COR-L47 (cell line): ENCODE results near the gene TRAPPC13.
"Not testable (repeated sequence)": the region's sequence is repeated elsewhere in the genome, so short reads cannot be mapped to it uniquely, and the experiment has no call there.

ENCODE experiments used
- DNase-seq: peaks from one replicate; lab custom pipeline; 2025; lab: John Stamatoyannopoulos, UW

Gene TRAPPC13

GRCh38 chr5:65676056-65676455, 51.2 kb downstream of the TRAPPC13 start:
- not testable (repeated sequence) for DNase-seq

GRCh38 chr5:65682148-65682547, 57.3 kb downstream of the TRAPPC13 start:
- DNase-seq: no peak

DNA sequence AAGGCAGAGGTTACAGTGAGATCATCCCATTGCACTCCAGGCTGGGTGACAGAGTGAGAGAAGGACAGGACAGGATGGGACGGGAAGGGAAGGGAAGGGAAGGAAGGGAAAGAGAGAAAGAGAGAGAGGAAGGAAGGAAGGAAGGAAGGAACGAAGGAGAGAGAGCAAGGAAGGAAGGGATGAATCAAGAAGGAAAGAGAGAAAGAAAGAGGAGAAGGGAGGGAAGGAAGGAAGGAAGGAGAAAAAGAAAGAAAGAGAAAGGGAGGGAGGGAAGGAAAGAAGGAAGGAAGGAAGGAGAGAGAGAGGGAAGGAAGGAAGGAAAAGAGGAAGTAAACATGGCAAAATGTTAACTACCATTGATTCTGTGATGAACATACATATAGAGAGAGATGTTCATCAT, 68.3 kb downstream of the TRAPPC13 start:
- DNase-seq: no peak

- DNase-seq: no peak
Observed at GRCh38 chr5:65695162-65695755, 70.4 kb downstream of the TRAPPC13 start.

- no peak for DNase-seq
Observed at GRCh38 chr5:65695896-65696295, 71.1 kb downstream of the TRAPPC13 start.

- DNase-seq: no peak
Observed at GRCh38 chr5:65696892-65697291, 72.1 kb downstream of the TRAPPC13 start.

GRCh38 chr5:65699338-65699737, 74.5 kb downstream of the TRAPPC13 start:
- DNase-seq: no peak

DNA sequence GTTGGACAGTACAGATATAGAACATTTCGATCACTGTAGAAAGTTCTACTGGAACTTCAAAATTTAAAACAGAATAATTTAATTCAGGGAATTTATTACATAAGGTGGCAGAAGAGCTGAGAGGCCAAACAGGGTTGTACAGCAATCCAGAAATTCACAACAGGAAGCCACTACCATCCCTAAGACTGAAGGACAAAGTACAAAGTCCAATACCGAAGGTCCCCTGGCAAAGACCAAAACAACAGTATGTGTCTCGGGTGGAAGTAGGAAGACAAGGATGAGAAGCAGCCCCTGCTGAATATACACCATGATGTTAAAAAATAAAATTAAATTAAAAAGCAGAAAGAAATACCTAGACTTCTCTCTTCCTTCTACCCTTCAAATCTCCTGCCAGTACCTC, 77.2 kb downstream of the TRAPPC13 start:
- no peak for DNase-seq

DNA sequence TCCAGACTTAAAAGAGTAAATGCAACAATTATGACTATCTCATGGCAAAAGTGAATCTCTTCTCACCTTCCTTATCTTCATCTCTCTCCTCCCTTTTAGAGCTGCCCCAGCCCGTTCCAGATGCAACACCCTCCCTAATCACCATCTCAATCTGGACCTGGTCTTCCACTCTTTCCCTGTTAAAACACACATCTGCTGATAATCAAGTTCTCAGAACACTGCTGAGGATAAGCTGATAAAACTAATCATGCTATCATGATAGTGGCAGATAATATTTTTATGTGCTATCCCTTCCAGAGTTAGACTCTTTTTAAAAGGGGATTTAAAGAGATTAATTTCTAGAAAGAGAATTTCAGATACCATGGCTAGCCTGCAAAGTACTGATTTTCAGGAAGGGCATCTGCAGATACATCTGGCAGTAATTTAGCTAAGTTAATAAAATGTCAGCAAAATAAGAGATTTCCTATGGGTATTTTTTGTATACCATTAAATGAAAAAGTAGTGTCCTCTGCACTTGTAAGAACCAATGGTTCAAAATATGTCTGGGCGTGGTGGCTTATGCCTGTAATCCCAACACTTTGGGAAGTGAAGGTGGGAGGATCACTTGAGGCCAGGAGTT, 79.9 kb downstream of the TRAPPC13 start:
- DNase-seq: no peak

DNA sequence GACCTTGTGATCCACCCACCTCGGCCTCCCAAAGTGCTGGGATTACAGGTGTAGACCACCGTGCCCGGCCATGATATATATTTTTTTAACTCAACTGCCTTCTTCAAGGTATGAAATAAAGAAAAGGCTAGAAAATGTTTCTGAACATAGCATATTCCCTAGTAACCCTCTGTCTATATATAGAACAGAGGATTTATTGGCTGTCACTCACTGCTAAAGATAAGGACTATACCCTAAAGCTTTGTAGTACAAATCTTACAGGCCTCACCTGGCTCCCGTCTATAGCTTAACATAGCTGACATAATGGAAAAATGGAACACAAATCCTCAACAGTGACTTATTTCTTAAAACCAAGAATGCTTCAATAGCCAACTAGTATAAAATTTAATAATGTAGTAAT, 82.8 kb downstream of the TRAPPC13 start:
- no peak for DNase-seq

DNA sequence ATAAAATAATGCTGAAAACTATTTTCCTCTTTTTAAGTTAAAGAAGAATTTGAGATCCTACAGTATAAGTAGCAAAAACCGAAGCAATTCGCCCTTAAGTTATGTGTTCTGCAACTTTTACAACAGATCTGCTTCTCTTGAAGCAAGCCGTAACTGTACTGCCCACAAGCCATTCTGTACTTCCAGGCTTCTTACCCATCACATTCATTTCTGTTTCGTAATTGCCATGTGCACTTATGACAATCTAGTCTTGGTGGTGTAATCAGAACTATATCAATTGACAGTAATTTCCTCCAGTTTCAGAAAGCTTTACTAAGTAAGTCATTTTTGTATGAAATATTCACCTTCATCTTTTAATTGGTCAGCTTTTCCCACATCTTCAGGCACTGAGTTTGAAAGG, 83.3 kb downstream of the TRAPPC13 start:
- DNase-seq: no peak
